OCI-LY1 (cell line): ENCODE results near the gene SLC2A4.

ENCODE experiments used
- H2AFZ ChIP-seq: fragments of 200-600 bp; sonication (generic), shearing (Covaris generic); 2 replicates; pipeline ENCODE4 v1.6.0; 2014; ENCODE audit warnings: antibody characterized with exemption, mild to moderate bottlenecking, low read length
- H3F3A ChIP-seq: fragments of 200-600 bp; sonication (generic), shearing (Covaris generic); 2 replicates; pipeline ENCODE4 v1.6.0; 2014; ENCODE audit warnings: mild to moderate bottlenecking, antibody characterized with exemption, low read length, moderate library complexity; ENCODE audit not compliant: insufficient read depth
- H3K27ac ChIP-seq: fragments of 200-600 bp; sonication (generic); 2 replicates; pipeline ENCODE4 v1.5.1; 2014; ENCODE audit warnings: low read length, mixed run types, mild to moderate bottlenecking, low read depth; ENCODE audit not compliant: poor library complexity, severe bottlenecking
- H3K27me3 ChIP-seq: fragments of 200-600 bp; sonication (generic); 2 replicates; pipeline ENCODE4 v1.6.0; 2014; ENCODE audit warnings: antibody characterized with exemption, mild to moderate bottlenecking, low read length, moderate library complexity; ENCODE audit not compliant: insufficient read depth
- H3K36me3 ChIP-seq: fragments of 200-600 bp; sonication (generic); 2 replicates; pipeline ENCODE4 v1.6.1; 2014; ENCODE audit warnings: mild to moderate bottlenecking, antibody characterized with exemption, low read length, moderate library complexity, mixed read lengths; ENCODE audit not compliant: insufficient read depth
- H3K4me1 ChIP-seq: fragments of 200-600 bp; sonication (generic); 2 replicates; pipeline ENCODE4 v1.5.1; 2014; ENCODE audit warnings: mild to moderate bottlenecking, low read length, moderate library complexity; ENCODE audit not compliant: insufficient read depth, severe bottlenecking
- H3K4me2 ChIP-seq: fragments of 200-600 bp; sonication (generic), shearing (Covaris generic); 2 replicates; pipeline ENCODE4 v1.6.1; 2014; ENCODE audit warnings: low read length
- H3K4me3 ChIP-seq: fragments of 200-600 bp; sonication (generic); 2 replicates; pipeline ENCODE4 v1.5.1; 2014; ENCODE audit warnings: low read length, low read depth, mild to moderate bottlenecking, mixed read lengths; ENCODE audit not compliant: poor library complexity, severe bottlenecking
- H3K79me2 ChIP-seq: fragments of 200-600 bp; shearing (Covaris generic); 2 replicates; pipeline ENCODE4 v1.6.1; 2016; ENCODE audit warnings: mixed run types, low read length, mixed read lengths; ENCODE audit not compliant: insufficient read depth
- H3K9ac ChIP-seq: fragments of 200-600 bp; sonication (generic), shearing (Covaris generic); 2 replicates; pipeline ENCODE4 v1.6.1; 2014; ENCODE audit warnings: mild to moderate bottlenecking, low read length, mixed read lengths
- H3K9me2 ChIP-seq: fragments of 200-600 bp; sonication (generic), shearing (Covaris generic); 2 replicates; pipeline ENCODE4 v1.6.1; 2014; ENCODE audit warnings: low read depth, mild to moderate bottlenecking, low read length, mixed read lengths
- H3K9me3 ChIP-seq: fragments of 200-600 bp; shearing (Covaris generic); 2 replicates; pipeline ENCODE4 v1.6.1; 2014; ENCODE audit warnings: low read length, mixed read lengths
- H4K20me1 ChIP-seq: fragments of 200-600 bp; sonication (generic), shearing (Covaris generic); 2 replicates; pipeline ENCODE4 v1.6.0; 2016; ENCODE audit warnings: mild to moderate bottlenecking, low read length; ENCODE audit not compliant: insufficient read depth
- CTCF ChIP-seq: fragments of 200-600 bp; sonication (generic), shearing (Covaris generic); IDR thresholded peaks from 2 replicates; pipeline ENCODE4 v1.5.1; 2017; ENCODE audit warnings: mild to moderate bottlenecking, antibody characterized with exemption, low read length, moderate library complexity, mixed read lengths
- EZH2 ChIP-seq: fragments of 200-600 bp; sonication (generic), shearing (Covaris generic); IDR thresholded peaks from 2 replicates; pipeline ENCODE4 v1.8.0; 2017; ENCODE audit warnings: borderline replicate concordance, mixed run types, mild to moderate bottlenecking, antibody characterized with exemption, low read length, moderate library complexity, mixed read lengths

The SLC2A4 gene

GRCh38 chr17:7308625-7309433 is 27.3 kb downstream of the SLC2A4 start:
- peaks cover 28% of the 10 kb centered on the region for H3K79me2 ChIP-seq
- no peaks in the 10 kb centered on the region for H3K9me3 ChIP-seq
- TF ChIP-seq EZH2 (no peak), CTCF (no peak)
- no peak overlapping the region for H2AFZ ChIP-seq
- H3K4me3 ChIP-seq = peak overlapping the region; percentile 94
- H3F3A ChIP-seq = peaks cover 22% of the 10 kb centered on the region
- no peaks in the 10 kb centered on the region for H3K9me2 ChIP-seq
- H3K27me3 ChIP-seq = no peaks in the 10 kb centered on the region
- H3K9ac ChIP-seq = peak overlapping the region; percentile 97
- H3K4me2 ChIP-seq = peak overlapping the region; percentile 81
- peak overlapping the region; percentile 95 for H3K27ac ChIP-seq
- H3K36me3 ChIP-seq = peaks cover 60% of the 10 kb centered on the region
- H4K20me1 ChIP-seq = peaks cover 4% of the 10 kb centered on the region; the same call in 1 of the 2 replicates
- peaks cover 44% of the 10 kb centered on the region for H3K4me1 ChIP-seq

GRCh38 chr17:7309628-7310027 is 28.1 kb downstream of the SLC2A4 start:
- peak overlapping the region; percentile 81 for H3K4me2 ChIP-seq
- H3K79me2 ChIP-seq = peaks cover 28% of the 10 kb centered on the region
- peak overlapping the region; percentile 95 for H3K27ac ChIP-seq
- H3K4me3 ChIP-seq = peak overlapping the region; percentile 94
- peak overlapping the region; percentile 97; the same call in 1 of the 2 replicates for H3K9ac ChIP-seq
- H3K9me2 ChIP-seq = no peaks in the 10 kb centered on the region
- H3K27me3 ChIP-seq = no peaks in the 10 kb centered on the region
- H3K4me1 ChIP-seq = peaks cover 52% of the 10 kb centered on the region
- H3K36me3 ChIP-seq = peaks cover 63% of the 10 kb centered on the region
- no peak for TF ChIP-seq CTCF
- no peak for TF ChIP-seq EZH2
- peaks cover 4% of the 10 kb centered on the region; the same call in 1 of the 2 replicates for H4K20me1 ChIP-seq
- H3F3A ChIP-seq = peaks cover 23% of the 10 kb centered on the region
- H3K9me3 ChIP-seq = no peaks in the 10 kb centered on the region
- no peak overlapping the region for H2AFZ ChIP-seq

GRCh38 chr17:7311110-7311705 is 29.7 kb downstream of the SLC2A4 start:
- Histone ChIP-seq H2AFZ (no peak overlapping the region), H3F3A (peaks cover 23% of the 10 kb centered on the region), H3K4me2 (no peak overlapping the region), H3K9ac (no peak overlapping the region), H3K36me3 (peaks cover 73% of the 10 kb centered on the region), H3K79me2 (peaks cover 28% of the 10 kb centered on the region), H3K27ac (no peak overlapping the region), H3K9me2 (no peaks in the 10 kb centered on the region), H3K9me3 (no peaks in the 10 kb centered on the region), H4K20me1 (peaks cover 4% of the 10 kb centered on the region; the same call in 1 of the 2 replicates), H3K27me3 (no peaks in the 10 kb centered on the region), H3K4me1 (peaks cover 62% of the 10 kb centered on the region), H3K4me3 (no peak overlapping the region)
- TF ChIP-seq EZH2 = no peak
- no peak for TF ChIP-seq CTCF
